Thoracic aorta (tissue), 2 donors: ENCODE results near the gene CA9. TPM values are rescaled to one million over a fixed set of nuclear protein-coding genes. Genes with fewer than 3 reads are reported as not detected.
"Not testable (repeated sequence)": the region's sequence is repeated elsewhere in the genome, so short reads cannot be mapped to it uniquely, and the experiment has no call there.

ENCODE experiments used
- ATAC-seq: fragments of 150-250 bp; one replicate; pipeline ENCODE4 v1.8.0; 2017; ENCODE audit warnings: low read depth; ENCODE audit not compliant: insufficient number of reproducible peaks, low FRiP score
- DNase-seq: peaks from one replicate; pipeline ENCODE4 v3.0.0-alpha.2; 2020; ENCODE audit warnings: low spot score
- H3K27ac ChIP-seq, 2 donors: fragments of 200-600 bp; sonication (generic); 1 replicate in 1 of 2; 2 replicates in 1 of 2; pipeline ENCODE4 v1.5.1; 2016; ENCODE audit warnings: mild to moderate bottlenecking in 2 of 2, moderate library complexity in 2 of 2
- H3K27me3 ChIP-seq: fragments of 200-600 bp; sonication (generic); replicated peaks from 2 replicates; pipeline ENCODE4 v1.6.0; 2016; ENCODE audit warnings: mild to moderate bottlenecking; ENCODE audit not compliant: insufficient read depth
- H3K36me3 ChIP-seq: fragments of 200-600 bp; sonication (generic); one replicate; pipeline ENCODE4 v1.5.1; 2016
- H3K4me1 ChIP-seq, 2 donors: fragments of 200-600 bp; sonication (generic); 1 replicate in 1 of 2; 2 replicates in 1 of 2; pipeline versions ENCODE4 v1.5.1 to v1.6.0; 2016; ENCODE audit warnings: low read depth in 2 of 2, mild to moderate bottlenecking in 1 of 2; ENCODE audit not compliant: control insufficient read depth in 1 of 2
- H3K4me3 ChIP-seq: fragments of 200-600 bp; sonication (generic); 2 replicates; pipeline ENCODE4 v1.5.1; 2016; ENCODE audit warnings: mild to moderate bottlenecking
- H3K9me3 ChIP-seq: fragments of 200-600 bp; sonication (generic); 2 replicates; pipeline ENCODE4 v1.5.1; 2016
- CTCF ChIP-seq: fragments of 200-600 bp; sonication (generic); IDR thresholded peaks from one replicate; pipeline ENCODE4 v1.5.1; 2019; ENCODE audit warnings: antibody characterized with exemption
- total RNA-seq, 2 donors: library from RNA; depleted of rRNA; stranded (reverse); fragments of >200 nt; gene quantifications; one replicate each; pipeline versions ENCODE4 v1.1.0 to v1.2.3, GENCODE V29; 2016

The CA9 gene
- total RNA-seq, 2 donors from 2014 or later, result 10.7 TPM; not detected in 1

- Histone ChIP-seq H3K36me3 (no peaks in the 10 kb centered on the region), H3K4me1 (peaks cover 0 to 3% of the 10 kb centered on the region in 2 donors), H3K27ac (no peak overlapping the region), H3K27me3 (no peaks in the 10 kb centered on the region), H3K9me3 (no peaks in the 10 kb centered on the region), H3K4me3 (no peak overlapping the region)
- DNase-seq, result no peak
- ATAC-seq, result no peak
- no peak for TF ChIP-seq CTCF
Measured at GRCh38 chr9:35636135-35636876, 37.4 kb upstream of the CA9 start.

DNA sequence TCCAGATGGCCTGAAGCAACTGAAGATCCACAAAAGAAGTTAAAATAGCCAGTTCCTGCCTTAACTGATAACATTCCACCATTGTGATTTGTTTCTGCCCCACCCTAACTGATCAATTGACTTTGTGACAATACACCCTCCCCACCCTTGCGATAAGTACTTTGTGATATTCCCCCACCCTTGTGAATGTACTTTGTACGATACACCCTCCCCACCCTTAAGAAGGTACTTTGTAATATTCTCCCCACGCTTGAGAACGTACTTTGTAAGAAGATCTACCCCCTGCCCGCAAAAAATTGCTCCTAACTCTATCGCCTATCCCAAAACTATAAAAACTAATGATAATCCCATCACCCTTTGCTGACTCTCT lies 36.9 kb upstream of the CA9 start:
- not testable (repeated sequence) for H3K4me1 ChIP-seq, DNase-seq, H3K27ac ChIP-seq, ATAC-seq, H3K36me3 ChIP-seq, H3K4me3 ChIP-seq, H3K9me3 ChIP-seq, H3K27me3 ChIP-seq

- not testable (repeated sequence) for ATAC-seq, H3K4me3 ChIP-seq, H3K4me1 ChIP-seq, H3K27me3 ChIP-seq, H3K36me3 ChIP-seq, H3K27ac ChIP-seq, DNase-seq, H3K9me3 ChIP-seq
Measured at GRCh38 chr9:35637427-35637955, 36.2 kb upstream of the CA9 start.

- not testable (repeated sequence) for H3K4me3 ChIP-seq, H3K36me3 ChIP-seq, H3K27me3 ChIP-seq, H3K4me1 ChIP-seq, H3K9me3 ChIP-seq, DNase-seq, ATAC-seq, H3K27ac ChIP-seq
Measured at GRCh38 chr9:35638751-35639150, 35.0 kb upstream of the CA9 start.

- not testable (repeated sequence) for H3K27me3 ChIP-seq, ATAC-seq, H3K4me3 ChIP-seq, H3K27ac ChIP-seq, H3K36me3 ChIP-seq, H3K4me1 ChIP-seq, H3K9me3 ChIP-seq, DNase-seq
Measured at GRCh38 chr9:35639225-35639624, 34.5 kb upstream of the CA9 start.

DNA sequence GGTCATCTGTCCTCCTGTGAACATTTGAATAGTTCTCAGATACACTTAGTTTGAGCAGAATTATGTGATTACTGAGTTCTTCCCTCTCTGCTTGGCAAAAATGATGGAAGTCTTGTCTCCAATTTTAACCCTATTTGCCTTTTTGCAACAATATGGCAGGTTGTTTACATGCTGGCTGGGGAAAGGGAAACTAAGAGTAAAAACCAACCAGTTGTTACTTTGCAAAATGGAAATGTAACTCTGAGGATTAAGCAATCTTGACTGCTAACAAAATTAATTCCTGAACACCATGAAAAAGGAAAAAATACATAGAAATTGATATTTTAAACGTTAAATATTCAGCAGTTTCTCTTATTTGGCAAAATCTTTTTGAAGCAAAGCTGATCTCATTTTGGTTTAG lies 34.1 kb upstream of the CA9 start:
- H3K4me1 ChIP-seq, result peaks cover 0 to 3% of the 10 kb centered on the region in 2 donors
- ATAC-seq (no peak), DNase-seq (no peak)
- TF ChIP-seq CTCF, result no peak
- no peaks in the 10 kb centered on the region for H3K9me3 ChIP-seq
- H3K36me3 ChIP-seq, result no peaks in the 10 kb centered on the region
- no peaks in the 10 kb centered on the region for H3K27me3 ChIP-seq
- H3K27ac ChIP-seq, result no peak overlapping the region
- no peak overlapping the region for H3K4me3 ChIP-seq

- DNase-seq, H3K36me3 ChIP-seq, H3K9me3 ChIP-seq, H3K4me1 ChIP-seq, H3K4me3 ChIP-seq, H3K27ac ChIP-seq, ATAC-seq, H3K27me3 ChIP-seq: not testable (repeated sequence)
Measured at GRCh38 chr9:35640431-35640830, 33.3 kb upstream of the CA9 start.

- not testable (repeated sequence) for DNase-seq, H3K27ac ChIP-seq, ATAC-seq, H3K4me3 ChIP-seq, H3K36me3 ChIP-seq, H3K27me3 ChIP-seq, H3K9me3 ChIP-seq
- H3K4me1 ChIP-seq, result peaks cover 0 to 12% of the 10 kb centered on the region in 2 donors
Measured at GRCh38 chr9:35641478-35641877, 32.2 kb upstream of the CA9 start.
